HG03571 (cell line): ENCODE data around the gene SH3PXD2A.

ENCODE experiments used
- ATAC-seq: cut with Tn5 transposase; IDR thresholded peaks from one replicate; pipeline ENCODE4 v1.9.1; 2021; ENCODE audit not compliant: unreplicated experiment

SH3PXD2A gene

DNA sequence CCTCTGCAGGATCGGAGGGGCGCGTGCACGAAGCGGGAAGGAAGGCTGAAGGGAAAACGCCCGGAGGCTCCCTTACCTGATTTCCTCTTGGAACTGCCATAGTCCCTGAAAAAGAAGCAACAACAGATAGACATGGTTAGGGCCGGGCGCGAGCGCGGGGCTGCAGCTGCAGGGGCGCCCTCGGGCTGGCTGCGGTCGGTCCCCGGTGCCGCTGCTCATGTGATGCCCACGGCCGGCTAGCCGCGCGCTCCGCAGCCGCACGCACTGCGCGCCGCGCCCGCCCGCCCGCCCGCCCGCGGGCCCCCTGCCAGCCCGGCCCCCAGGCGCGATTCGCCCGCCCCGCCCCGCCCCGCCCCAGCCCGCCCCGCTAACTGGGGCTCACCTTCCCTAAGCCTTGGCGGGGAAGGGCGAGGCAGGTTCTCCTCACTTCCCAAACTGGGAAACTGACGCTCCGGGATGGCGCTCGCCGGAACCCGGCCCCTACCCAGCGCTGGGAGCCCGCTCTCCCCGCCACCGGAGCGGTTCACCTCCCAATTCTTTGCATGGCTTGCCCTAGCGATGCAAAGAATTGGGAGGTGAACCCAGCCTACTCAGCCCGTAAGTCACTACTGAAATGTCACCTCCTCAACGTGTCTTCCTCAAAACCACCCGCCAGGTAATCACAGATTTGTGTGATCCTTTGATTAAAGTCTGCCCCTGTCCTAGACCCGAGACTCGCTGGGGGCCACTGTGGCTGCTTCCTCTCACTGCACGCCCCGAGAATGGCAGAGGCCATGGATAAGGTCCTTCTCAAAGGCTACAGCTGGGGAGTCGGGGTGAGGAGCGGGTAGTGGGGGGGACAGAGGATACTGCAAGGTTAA lies 162.2 kb downstream of the SH3PXD2A start:
- peak; percentile 15 for ATAC-seq

DNA sequence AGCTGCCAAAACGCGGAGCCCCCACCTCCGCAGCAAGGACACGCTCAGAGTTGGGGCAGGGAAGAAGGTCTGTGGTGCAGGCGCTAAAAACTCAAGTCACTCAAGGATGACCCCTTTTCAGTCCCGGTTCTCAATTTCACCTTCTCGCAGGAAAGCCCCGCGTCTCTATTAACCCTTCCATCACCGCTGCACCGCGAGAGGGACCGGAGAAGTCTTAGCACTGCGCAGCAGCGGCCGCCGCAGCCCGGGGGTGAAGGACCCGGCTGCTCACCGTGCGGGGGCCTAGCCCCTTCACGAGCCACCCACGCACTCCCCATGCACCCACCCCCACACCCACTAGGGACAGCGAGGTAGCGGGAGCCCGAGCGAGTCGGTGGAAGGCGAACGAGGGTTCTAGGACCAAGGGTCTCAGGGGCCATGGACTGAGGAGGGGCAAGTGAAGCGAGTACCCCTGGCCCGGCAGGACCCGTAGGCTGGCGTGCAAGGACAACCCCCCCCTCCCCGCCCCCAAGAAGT lies 162.9 kb downstream of the SH3PXD2A start:
- peak; percentile 52 for ATAC-seq

DNA sequence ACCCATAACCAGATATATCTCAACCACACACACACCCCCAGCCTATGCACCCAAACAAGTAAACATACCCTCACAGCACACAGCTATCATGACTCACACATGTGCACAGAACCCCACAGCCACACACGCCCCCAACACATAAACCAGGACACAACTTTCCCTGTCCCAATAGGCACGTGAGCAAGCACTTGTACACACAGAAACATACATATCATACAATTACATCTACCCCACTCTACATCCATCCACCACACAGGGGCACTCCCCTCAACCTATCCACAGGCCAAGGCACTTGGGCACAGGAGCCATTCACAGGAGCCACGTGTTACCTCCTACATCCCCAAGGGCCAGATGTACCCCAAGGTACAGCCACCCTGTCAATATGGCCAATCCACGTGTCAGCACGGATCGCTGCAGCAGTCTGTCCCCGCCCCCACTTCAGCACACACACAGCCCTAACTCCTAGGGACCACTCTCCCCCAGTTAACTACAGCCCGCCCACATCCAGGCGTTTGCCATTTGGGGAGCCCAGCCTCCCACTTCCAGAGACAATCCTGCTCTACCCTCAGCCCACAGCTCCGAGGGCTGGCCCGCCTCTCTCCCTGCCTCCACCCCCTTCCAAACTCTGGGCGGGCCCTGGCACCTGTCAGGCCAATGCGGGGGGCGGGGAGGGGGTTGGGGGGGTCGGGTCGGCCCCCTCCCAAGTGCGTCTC lies 163.5 kb downstream of the SH3PXD2A start:
- peak; percentile 12 for ATAC-seq

- no peak for ATAC-seq
Observed at GRCh38 chr10:103691267-103691666, 164.1 kb downstream of the SH3PXD2A start.

DNA sequence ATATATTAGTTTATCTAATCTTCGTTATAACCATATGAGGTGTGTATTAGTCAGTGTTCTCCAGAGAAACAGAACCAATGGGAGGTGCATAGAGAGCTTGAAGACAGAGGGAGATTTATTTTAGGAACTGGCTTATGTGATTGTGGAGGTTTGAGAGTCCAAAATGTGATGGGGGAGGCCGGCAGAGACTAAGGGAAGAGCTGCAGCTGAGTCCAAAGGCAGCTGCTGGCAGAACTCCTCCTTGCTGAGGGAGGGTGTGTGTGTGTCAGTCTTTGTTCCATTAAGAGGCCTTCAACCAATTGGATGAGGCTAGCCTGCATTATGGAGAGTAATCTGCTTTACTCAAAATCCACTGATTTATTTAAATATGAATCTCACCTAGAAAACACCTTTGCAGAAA lies 165.1 kb downstream of the SH3PXD2A start:
- no peak for ATAC-seq

DNA sequence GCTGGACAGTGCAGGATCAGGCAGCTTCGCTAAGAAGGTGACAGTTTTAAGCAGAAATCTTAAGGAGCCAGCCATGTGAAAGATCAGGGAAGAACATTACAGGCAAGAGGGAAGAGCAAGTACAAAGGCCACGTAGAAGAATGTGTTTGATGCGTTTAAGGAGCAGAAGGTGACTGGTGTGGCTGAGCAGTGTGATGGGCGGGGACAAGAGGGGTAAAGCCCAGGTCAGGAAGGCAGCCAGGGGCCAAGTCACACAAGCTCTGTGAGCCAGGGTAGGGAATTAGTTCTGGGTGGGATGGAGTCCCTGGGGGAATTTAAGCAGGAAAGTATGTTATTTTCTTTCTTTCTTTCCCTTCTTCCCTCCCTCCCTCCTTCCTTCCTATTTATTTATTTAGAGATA lies 166.9 kb downstream of the SH3PXD2A start:
- ATAC-seq = no peak

- ATAC-seq = no peak
Observed at GRCh38 chr10:103687718-103688117, 167.7 kb downstream of the SH3PXD2A start.

- ATAC-seq = no peak
Observed at GRCh38 chr10:103687172-103687571, 168.2 kb downstream of the SH3PXD2A start.

- peak; percentile 56 for ATAC-seq
Observed at GRCh38 chr10:103685880-103686669, 169.3 kb downstream of the SH3PXD2A start.

DNA sequence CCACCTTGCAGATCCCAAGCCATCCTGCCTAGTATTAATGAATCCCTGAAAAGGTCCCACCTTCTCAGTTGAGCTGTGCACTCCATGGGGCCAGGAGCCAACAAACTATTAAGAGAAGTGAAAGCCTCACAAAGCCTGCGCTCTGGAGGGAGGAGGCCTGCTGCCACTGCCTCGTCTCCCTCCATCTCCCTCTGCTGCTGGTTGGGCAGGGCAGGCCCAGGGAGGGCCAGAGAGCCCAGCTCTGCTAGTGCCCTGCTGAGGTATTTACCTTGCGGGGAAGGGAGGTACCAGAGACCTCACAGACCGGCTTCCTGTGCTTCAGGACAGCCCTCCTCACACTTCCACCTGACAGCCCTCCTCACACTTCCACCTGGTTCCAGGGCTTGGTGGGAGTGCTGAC lies 171.5 kb downstream of the SH3PXD2A start:
- no peak for ATAC-seq

- no peak for ATAC-seq
Observed at GRCh38 chr10:103682631-103683030, 172.7 kb downstream of the SH3PXD2A start.

DNA sequence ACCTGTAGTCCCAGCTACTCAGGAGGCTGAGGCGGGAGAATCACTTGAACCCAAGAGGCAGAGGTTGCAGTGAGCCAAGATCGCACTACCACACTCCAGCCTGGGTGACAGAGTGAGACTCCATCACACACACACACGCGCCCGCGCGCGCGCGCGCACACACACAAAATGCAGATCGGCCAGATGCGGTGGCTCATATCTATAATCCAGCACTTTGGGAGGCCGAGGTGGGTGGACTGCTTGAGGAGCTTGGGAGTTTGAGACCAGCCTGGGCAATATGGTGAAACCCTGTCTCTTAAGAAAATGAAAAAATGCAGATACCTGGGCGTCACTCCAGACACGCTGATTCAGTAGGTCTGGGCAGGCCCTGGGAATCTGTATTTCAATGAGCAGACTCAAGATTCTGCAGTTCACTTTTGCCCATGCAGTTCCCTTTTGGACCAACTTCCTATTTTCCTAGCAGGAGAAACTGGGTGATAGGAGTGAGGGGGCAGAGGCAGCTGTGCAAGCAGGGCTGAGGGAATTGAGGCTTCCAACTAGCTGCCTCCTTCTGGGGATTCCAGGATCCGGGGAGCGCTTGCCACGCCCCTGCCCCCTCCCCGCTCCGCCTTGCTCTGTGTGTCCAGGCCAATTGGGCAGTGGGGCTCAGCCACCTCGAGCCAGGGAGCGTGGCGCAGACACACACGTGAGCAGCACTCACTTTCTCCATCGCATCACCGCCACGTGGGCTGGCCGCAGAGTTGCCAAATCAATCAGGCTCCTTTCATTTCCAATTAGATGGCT lies 173.6 kb downstream of the SH3PXD2A start:
- no peak for ATAC-seq

- ATAC-seq = no peak
Observed at GRCh38 chr10:103680869-103681236, 174.5 kb downstream of the SH3PXD2A start.

GRCh38 chr10:103679096-103679790 lies 176.1 kb downstream of the SH3PXD2A start:
- peak; percentile 65 for ATAC-seq

- peak; percentile 63 for ATAC-seq
Observed at GRCh38 chr10:103678178-103678526, 177.2 kb downstream of the SH3PXD2A start.

DNA sequence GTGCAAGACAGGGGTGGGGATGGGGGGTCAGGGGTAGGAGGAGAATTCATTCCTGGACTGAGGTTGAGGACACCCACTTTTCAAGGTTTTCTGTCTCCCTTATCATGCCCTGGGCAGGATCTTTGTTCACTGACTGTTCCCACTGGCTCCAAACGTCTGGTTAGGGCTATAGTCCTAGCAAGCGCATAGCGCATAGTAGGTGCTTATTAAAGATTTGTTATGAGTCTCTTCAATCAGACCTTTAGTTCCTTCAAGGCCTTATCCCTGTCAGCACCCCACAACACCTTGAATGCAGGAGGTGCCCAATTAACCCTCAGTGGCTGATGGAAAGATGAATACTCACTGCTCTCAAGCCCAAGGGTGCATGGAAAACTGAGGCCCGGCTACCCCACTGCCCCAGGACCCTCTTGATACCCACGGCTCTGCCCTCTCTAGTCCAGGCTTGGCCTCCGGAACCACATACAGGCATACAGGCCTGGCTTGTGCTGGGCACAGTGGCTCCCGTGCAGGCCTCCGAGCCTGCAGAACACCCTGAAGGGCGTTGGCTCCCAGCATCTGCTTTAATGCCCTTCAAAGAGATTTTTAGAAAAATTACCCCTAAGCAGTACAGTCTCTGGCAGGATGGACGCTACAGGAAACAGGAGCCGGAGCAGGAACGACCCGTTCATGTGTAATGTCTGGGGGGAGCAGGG lies 177.7 kb downstream of the SH3PXD2A start:
- no peak for ATAC-seq

GRCh38 chr10:103676851-103677417 lies 178.4 kb downstream of the SH3PXD2A start:
- no peak for ATAC-seq

DNA sequence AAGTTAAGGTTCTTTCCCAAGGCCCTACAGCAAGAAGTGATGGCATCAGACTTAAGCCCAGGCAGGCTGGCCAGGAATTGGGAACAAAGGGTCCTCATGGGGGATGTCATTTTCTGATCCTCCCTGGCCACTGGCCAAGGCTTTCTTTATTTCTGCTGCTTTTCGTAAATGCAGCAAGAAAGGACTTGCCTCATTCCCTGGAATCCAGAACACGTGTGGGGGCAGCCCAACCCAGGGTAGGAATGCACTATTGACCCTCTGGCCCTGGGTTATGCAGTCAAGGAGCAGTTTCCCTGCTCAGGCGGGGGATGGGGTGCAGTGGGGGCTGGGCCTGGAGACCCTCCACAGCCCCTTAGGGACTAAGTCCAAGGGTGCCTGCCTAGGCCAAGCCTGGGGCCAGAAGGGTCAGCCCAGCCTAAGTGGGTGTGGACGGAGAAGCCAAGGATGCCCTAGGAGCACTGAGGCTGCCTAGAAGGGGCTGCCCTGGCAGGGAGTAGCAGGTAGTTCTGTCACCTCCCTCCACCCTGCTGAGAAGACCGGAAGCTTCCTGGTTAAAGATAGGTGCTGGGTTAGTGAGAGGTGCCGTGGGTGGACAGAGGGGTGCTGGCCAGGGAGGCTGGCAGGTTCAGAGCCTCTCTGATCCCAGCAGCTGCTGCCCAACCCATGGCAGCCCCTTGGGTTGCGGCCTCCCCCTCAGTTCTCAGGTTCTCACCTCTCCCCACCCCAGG lies 179.2 kb downstream of the SH3PXD2A start:
- no peak for ATAC-seq
